Measurements from ENCODE around the gene SMARCA2.

The SMARCA2 gene

DNA sequence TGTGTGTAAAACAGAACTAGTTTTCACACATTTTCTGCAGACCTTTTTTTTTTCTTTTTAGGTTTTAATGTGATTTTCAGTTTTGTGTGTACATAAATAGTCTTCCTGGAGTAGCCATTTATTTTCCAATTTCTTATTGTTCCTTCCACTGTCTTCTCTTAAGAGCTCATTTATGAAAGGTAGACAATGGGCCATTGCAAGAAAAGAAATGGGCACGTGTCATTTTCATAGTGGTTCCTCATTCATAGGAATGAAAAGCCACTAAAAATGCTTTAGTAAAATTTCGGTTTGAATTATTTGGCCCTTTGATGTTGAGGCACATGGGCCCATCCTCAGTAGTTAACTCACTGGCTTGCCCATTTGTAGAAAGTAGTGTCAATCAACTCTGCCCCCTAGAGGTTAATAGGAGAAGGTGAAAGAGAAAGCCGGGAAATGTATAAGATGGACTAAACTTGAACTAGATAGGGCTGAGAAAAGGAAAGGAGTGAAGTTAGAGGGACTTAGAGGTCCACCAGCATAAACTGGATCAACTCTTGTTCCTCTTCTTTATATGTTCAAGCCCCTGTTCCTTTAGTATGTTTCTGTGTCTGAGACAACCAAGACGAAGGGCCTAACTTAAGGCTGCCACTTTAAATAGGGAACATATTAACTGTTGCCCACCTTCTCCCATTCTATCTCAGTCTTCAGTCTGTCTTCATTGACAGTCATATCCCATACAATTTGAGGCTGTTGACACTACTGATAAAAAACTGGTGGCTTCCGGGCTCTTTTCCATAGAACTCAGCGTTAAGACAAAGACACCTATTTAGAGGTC lies 72.6 kb downstream of the SMARCA2 start:
- no peak overlapping the region for H3K4me3 ChIP-seq (ENCODE audit: low read depth, low read length, poor library complexity, severe bottlenecking)
- no peaks in the 10 kb centered on the region for H3K27me3 ChIP-seq (ENCODE audit: insufficient read depth, low read length)
- peaks cover 88% of the 10 kb centered on the region for H3K36me3 ChIP-seq (ENCODE audit: insufficient read depth, low read length)
- H3K9me3 ChIP-seq (ENCODE audit: low read length): no peaks in the 10 kb centered on the region
- no peak overlapping the region for H2AFZ ChIP-seq (ENCODE audit: low read length)
- no peaks in the 10 kb centered on the region for H4K20me1 ChIP-seq (ENCODE audit: insufficient read depth, low read length)
- no peak overlapping the region for H3K4me2 ChIP-seq (ENCODE audit: low read length)
- TF ChIP-seq CTCF (IDR thresholded peaks at IDR 0.05; ENCODE audit: low read length) (peak; percentile 91), EZH2 (IDR thresholded peaks at IDR 0.05; ENCODE audit: borderline replicate concordance, low read length) (no peak)
- no peaks in the 10 kb centered on the region; the same call in 1 of the 2 replicates for H3F3A ChIP-seq (ENCODE audit: insufficient read depth, low read length)
- H3K9ac ChIP-seq (ENCODE audit: low read length): no peak overlapping the region
- no peaks in the 10 kb centered on the region for H3K9me2 ChIP-seq (ENCODE audit: low read depth, low read length)
- H3K4me1 ChIP-seq (ENCODE audit: insufficient read depth, low read length, severe bottlenecking): no peaks in the 10 kb centered on the region
- no peaks in the 10 kb centered on the region for H3K79me2 ChIP-seq (ENCODE audit: insufficient read depth, low read length)
- no peak overlapping the region for H3K27ac ChIP-seq (ENCODE audit: low read depth, low read length, poor library complexity, severe bottlenecking)

DNA sequence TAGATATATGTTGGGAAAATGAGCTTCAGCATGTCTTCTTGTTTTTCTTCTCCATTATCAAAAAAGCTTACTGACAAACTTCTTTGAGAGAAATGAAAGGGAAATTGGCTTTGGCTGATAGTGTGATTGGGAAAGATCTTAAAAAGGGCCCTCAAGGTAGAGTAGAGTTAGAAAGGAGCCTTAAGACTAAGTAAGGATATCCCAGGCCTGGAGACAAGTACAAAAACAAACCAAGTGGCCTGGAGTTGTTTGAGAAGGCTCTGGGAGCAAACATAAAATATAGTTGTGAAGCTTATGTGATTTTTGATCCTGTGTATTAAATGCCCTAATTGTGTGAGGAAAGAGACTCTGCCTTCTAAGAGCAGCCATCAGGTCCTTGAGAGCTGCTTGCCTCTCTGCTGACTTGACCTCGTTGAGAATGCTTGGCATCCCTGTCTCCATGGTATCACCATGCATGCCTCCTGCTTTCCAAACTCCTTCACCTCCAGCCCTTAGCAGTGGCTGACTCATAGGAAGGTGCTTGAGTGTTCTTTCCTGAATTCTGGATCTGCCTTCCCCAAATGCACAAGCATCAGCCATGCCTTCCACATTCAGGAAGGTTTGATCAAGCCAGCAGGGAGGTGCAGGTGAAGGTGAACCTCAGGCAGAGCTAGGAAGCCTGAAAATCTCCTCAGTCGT lies 78.9 kb downstream of the SMARCA2 start:
- H3K79me2 ChIP-seq (ENCODE audit: insufficient read depth, low read length): no peaks in the 10 kb centered on the region
- TF ChIP-seq EZH2 (IDR thresholded peaks at IDR 0.05; ENCODE audit: borderline replicate concordance, low read length): no peak
- no peak for TF ChIP-seq CTCF (IDR thresholded peaks at IDR 0.05; ENCODE audit: low read length)
- H4K20me1 ChIP-seq (ENCODE audit: insufficient read depth, low read length): no peaks in the 10 kb centered on the region
- no peaks in the 10 kb centered on the region for H3K9me2 ChIP-seq (ENCODE audit: low read depth, low read length)
- no peaks in the 10 kb centered on the region for H3K9me3 ChIP-seq (ENCODE audit: low read length)
- H2AFZ ChIP-seq (ENCODE audit: low read length): no peak overlapping the region
- H3K4me1 ChIP-seq (ENCODE audit: insufficient read depth, low read length, severe bottlenecking): no peaks in the 10 kb centered on the region
- no peaks in the 10 kb centered on the region for H3K27me3 ChIP-seq (ENCODE audit: insufficient read depth, low read length)
- H3K4me2 ChIP-seq (ENCODE audit: low read length): no peak overlapping the region
- no peaks in the 10 kb centered on the region for H3F3A ChIP-seq (ENCODE audit: insufficient read depth, low read length)
- no peak overlapping the region for H3K27ac ChIP-seq (ENCODE audit: low read depth, low read length, poor library complexity, severe bottlenecking)
- H3K4me3 ChIP-seq (ENCODE audit: low read depth, low read length, poor library complexity, severe bottlenecking): no peak overlapping the region
- H3K9ac ChIP-seq (ENCODE audit: low read length): no peak overlapping the region
- H3K36me3 ChIP-seq (ENCODE audit: insufficient read depth, low read length): peaks cover 89% of the 10 kb centered on the region

GRCh38 chr9:2096376-2096970 lies 81.3 kb downstream of the SMARCA2 start:
- no peak overlapping the region for H3K27ac ChIP-seq (ENCODE audit: low read depth, low read length, poor library complexity, severe bottlenecking)
- H4K20me1 ChIP-seq (ENCODE audit: insufficient read depth, low read length): no peaks in the 10 kb centered on the region
- TF ChIP-seq CTCF (IDR thresholded peaks at IDR 0.05; ENCODE audit: low read length) (no peak), EZH2 (IDR thresholded peaks at IDR 0.05; ENCODE audit: borderline replicate concordance, low read length) (no peak)
- no peak overlapping the region for H3K4me3 ChIP-seq (ENCODE audit: low read depth, low read length, poor library complexity, severe bottlenecking)
- H3F3A ChIP-seq (ENCODE audit: insufficient read depth, low read length): no peaks in the 10 kb centered on the region
- H3K79me2 ChIP-seq (ENCODE audit: insufficient read depth, low read length): no peaks in the 10 kb centered on the region
- H3K9ac ChIP-seq (ENCODE audit: low read length): no peak overlapping the region
- no peak overlapping the region for H2AFZ ChIP-seq (ENCODE audit: low read length)
- H3K4me1 ChIP-seq (ENCODE audit: insufficient read depth, low read length, severe bottlenecking): no peaks in the 10 kb centered on the region
- peaks cover 85% of the 10 kb centered on the region for H3K36me3 ChIP-seq (ENCODE audit: insufficient read depth, low read length)
- no peaks in the 10 kb centered on the region for H3K9me2 ChIP-seq (ENCODE audit: low read depth, low read length)
- no peak overlapping the region for H3K4me2 ChIP-seq (ENCODE audit: low read length)
- H3K27me3 ChIP-seq (ENCODE audit: insufficient read depth, low read length): no peaks in the 10 kb centered on the region
- H3K9me3 ChIP-seq (ENCODE audit: low read length): no peaks in the 10 kb centered on the region
